NT2/D1 (cell line): ENCODE measurements around the gene DNASE1.

ENCODE experiments used
- DNase-seq: peaks from one replicate; pipeline ENCODE4 v3.0.0-alpha.2; 2011; ENCODE audit warnings: low read depth, low spot score
- H3K27me3 ChIP-seq: 2 replicates; pipeline ENCODE4 v1.6.0; 2011; ENCODE audit warnings: mild to moderate bottlenecking; ENCODE audit not compliant: insufficient read length, insufficient read depth
- H3K36me3 ChIP-seq: 2 replicates; pipeline ENCODE4 v1.6.1; 2011; ENCODE audit warnings: mild to moderate bottlenecking, low read length, mixed read lengths; ENCODE audit not compliant: insufficient read depth, insufficient read length
- H3K4me1 ChIP-seq: 2 replicates; pipeline ENCODE4 v1.5.1; 2011; ENCODE audit not compliant: insufficient read depth, insufficient read length
- H3K4me3 ChIP-seq: 2 replicates; pipeline ENCODE4 v1.5.1; 2011; ENCODE audit warnings: low read depth; ENCODE audit not compliant: insufficient read length
- H3K9ac ChIP-seq: 2 replicates; pipeline ENCODE4 v1.6.0; 2011; ENCODE audit warnings: low read depth; ENCODE audit not compliant: insufficient read length
- H3K9me3 ChIP-seq: 2 replicates; pipeline ENCODE4 v1.5.1; 2011; ENCODE audit warnings: mild to moderate bottlenecking, low read length; ENCODE audit not compliant: insufficient read depth
- SUZ12 ChIP-seq: IDR thresholded peaks from 2 replicates; pipeline ENCODE4 v1.6.1; 2011; ENCODE audit not compliant: insufficient read length, insufficient read depth; ENCODE audit errors: extremely low read depth
- YY1 ChIP-seq: IDR thresholded peaks from 2 replicates; pipeline ENCODE4 v1.6.1; 2011; ENCODE audit not compliant: insufficient read length, insufficient read depth
- ZNF274 ChIP-seq: IDR thresholded peaks from 2 replicates; pipeline ENCODE4 v1.6.1; 2011; ENCODE audit warnings: mild to moderate bottlenecking, low read depth, low read length

DNASE1 gene

GRCh38 chr16:3691761-3692160 is 37.3 kb downstream of the DNASE1 start:
- Histone ChIP-seq H3K4me1 (peaks cover 6% of the 10 kb centered on the region), H3K36me3 (peaks cover 56% of the 10 kb centered on the region)

GRCh38 chr16:3694051-3694450 is 39.6 kb downstream of the DNASE1 start:
- Histone ChIP-seq H3K4me3 (no peak overlapping the region), H3K27me3 (no peaks in the 10 kb centered on the region), H3K4me1 (peaks cover 6% of the 10 kb centered on the region), H3K36me3 (peaks cover 43% of the 10 kb centered on the region), H3K9ac (no peak overlapping the region), H3K9me3 (no peaks in the 10 kb centered on the region)
- TF ChIP-seq YY1 (no peak), SUZ12 (no peak), ZNF274 (no peak)
- DNase-seq = no peak

More at GRCh38 chr16:3691761-3692160, 37.3 kb downstream of the DNASE1 start:
- no peak overlapping the region for H3K4me3 ChIP-seq
- no peak overlapping the region for H3K9ac ChIP-seq
- no peaks in the 10 kb centered on the region for H3K9me3 ChIP-seq
- no peak for DNase-seq
- no peaks in the 10 kb centered on the region for H3K27me3 ChIP-seq
- TF ChIP-seq ZNF274 (no peak), YY1 (no peak), SUZ12 (no peak)

- peaks cover 31% of the 10 kb centered on the region for H3K36me3 ChIP-seq
- no peaks in the 10 kb centered on the region for H3K27me3 ChIP-seq
- no peak overlapping the region for H3K9ac ChIP-seq
- H3K9me3 ChIP-seq = no peaks in the 10 kb centered on the region
- TF ChIP-seq SUZ12 = no peak
- TF ChIP-seq YY1 = no peak
- no peak for TF ChIP-seq ZNF274
- DNase-seq = no peak
- H3K4me3 ChIP-seq = no peak overlapping the region
- H3K4me1 ChIP-seq = peaks cover 2% of the 10 kb centered on the region
These were observed 41.3 kb downstream of the DNASE1 start for GRCh38 chr16:3695610-3696369.

DNA sequence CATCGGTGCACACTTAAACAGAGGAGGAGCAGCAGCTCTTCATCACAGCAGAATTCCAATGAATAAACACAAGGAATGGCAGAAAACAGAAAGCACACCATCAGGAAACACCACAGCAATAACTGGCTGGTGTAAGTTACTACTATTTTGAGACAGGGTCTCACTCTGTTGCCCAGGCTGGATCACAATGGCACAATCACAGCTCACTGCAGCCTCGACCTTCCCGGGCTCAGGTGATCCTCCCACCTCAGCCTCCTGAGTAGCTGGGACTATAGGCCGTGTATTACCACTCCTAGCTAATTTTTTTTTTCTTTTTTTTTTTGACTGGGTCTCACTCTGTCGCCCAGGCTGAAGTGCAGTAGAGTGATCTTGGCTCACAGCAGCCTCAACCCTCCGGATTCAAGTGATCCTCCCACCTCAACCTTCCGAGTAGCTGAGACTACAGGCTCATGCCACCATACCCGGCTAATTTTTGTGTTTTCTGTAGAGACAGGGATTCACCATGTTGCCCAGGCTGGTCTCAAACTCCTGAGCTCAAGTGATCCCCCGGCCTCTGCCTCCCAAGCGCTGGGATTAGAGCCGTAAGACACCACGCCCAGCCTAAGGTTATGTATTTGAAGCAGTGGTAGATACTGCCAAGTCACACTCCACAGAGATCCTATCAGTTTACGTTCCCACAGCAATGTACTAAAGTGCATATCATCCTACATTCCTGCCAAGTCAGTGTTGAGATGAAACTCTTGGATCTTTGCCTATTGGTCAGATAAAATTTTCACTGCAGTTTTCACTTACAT is 42.1 kb downstream of the DNASE1 start:
- Histone ChIP-seq H3K27me3 (no peaks in the 10 kb centered on the region), H3K4me3 (no peak overlapping the region), H3K9me3 (no peaks in the 10 kb centered on the region), H3K36me3 (peaks cover 28% of the 10 kb centered on the region), H3K9ac (no peak overlapping the region), H3K4me1 (peaks cover 2% of the 10 kb centered on the region)
- no peak for TF ChIP-seq ZNF274
- no peak for TF ChIP-seq YY1
- no peak for TF ChIP-seq SUZ12
- DNase-seq = no peak

- no peaks in the 10 kb centered on the region for H3K27me3 ChIP-seq
- TF ChIP-seq SUZ12 (no peak), ZNF274 (no peak), YY1 (no peak)
- peaks cover 2% of the 10 kb centered on the region for H3K4me1 ChIP-seq
- H3K9me3 ChIP-seq = no peaks in the 10 kb centered on the region
- no peak for DNase-seq
- no peak overlapping the region for H3K4me3 ChIP-seq
- no peak overlapping the region for H3K9ac ChIP-seq
- H3K36me3 ChIP-seq = peaks cover 32% of the 10 kb centered on the region
These were observed 44.5 kb downstream of the DNASE1 start for GRCh38 chr16:3698941-3699340.

DNA sequence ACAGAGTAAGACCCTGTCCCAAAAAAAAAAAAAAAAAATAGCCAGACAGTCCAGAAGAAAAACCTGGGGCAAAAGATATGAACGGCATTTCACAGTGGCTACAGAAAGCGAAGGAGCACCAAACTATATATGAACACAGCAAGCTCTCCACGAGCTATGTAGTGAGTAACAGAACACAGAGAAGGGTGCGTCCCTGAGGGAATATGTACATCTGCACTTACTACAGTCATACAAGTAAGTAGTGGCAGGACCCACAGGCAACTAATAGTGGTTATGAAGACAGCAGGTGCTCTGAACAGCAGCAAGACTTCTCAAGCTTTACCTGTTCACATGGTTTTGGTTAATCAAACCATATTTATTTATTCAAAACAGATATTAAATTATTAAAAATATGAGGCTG is 47.0 kb downstream of the DNASE1 start:
- Histone ChIP-seq H3K27me3 (no peaks in the 10 kb centered on the region), H3K9ac (no peak overlapping the region), H3K4me1 (peaks cover 2% of the 10 kb centered on the region), H3K4me3 (no peak overlapping the region), H3K36me3 (peaks cover 27% of the 10 kb centered on the region), H3K9me3 (no peaks in the 10 kb centered on the region)
- DNase-seq = no peak
- no peak for TF ChIP-seq ZNF274
- TF ChIP-seq SUZ12 = no peak

DNA sequence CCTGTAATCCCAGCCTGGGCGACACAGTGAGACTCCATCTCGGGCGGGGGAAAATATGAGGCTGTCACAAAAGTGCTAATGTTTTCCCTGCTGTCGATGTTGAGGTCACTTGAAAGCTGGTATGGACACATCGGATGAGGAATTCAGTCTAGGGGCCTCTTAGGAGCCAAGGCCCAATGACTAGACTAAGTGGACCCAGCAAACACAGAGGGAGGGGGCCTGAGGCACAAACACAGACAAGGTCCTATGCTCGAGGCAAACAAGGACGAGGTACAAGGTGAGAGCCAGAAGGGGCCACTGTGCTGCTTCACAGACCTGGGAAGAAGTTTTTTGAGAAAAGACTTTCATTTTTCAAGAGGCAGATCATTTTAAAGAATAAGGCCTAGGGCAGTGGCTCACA is 47.6 kb downstream of the DNASE1 start:
- Histone ChIP-seq H3K27me3 (no peaks in the 10 kb centered on the region), H3K4me1 (peaks cover 2% of the 10 kb centered on the region), H3K36me3 (peaks cover 29% of the 10 kb centered on the region), H3K4me3 (no peak overlapping the region), H3K9me3 (no peaks in the 10 kb centered on the region), H3K9ac (no peak overlapping the region)
- no peak for DNase-seq
- no peak for TF ChIP-seq SUZ12
- TF ChIP-seq YY1 = no peak
- no peak for TF ChIP-seq ZNF274
